Sigmoid colon (tissue), 4 donors: ENCODE measurements around the gene LCOR.

Experiments
- EP300 ChIP-seq, 4 donors: sonication (generic); formaldehyde crosslinking; IDR thresholded peaks; one replicate each; pipeline ENCODE4 v1.6.1; 2017; ENCODE audit warnings: antibody characterized with exemption in 4 of 4
- POLR2A ChIP-seq, 2 donors: fragments of 450-650 bp; IDR thresholded peaks; one replicate each; pipeline ENCODE4 v1.6.1; 2016; ENCODE audit warnings: antibody characterized with exemption in 2 of 2, mild to moderate bottlenecking in 2 of 2, moderate library complexity in 2 of 2
- POLR2AphosphoS5 ChIP-seq, 4 donors: sonication (generic); formaldehyde crosslinking; IDR thresholded peaks; one replicate each; pipeline ENCODE4 v1.6.1; 2017; ENCODE audit warnings: antibody characterized with exemption in 4 of 4
- TF ChIP-seq, protein P1 (sequence below), 4 experiments: fragments of 450-650 bp in 3 of 4; fragments of 200-600 bp in 1 of 4; IDR thresholded peaks; one replicate each; pipeline ENCODE4 v1.5.1; 2016 to 2019; ENCODE audit warnings: antibody characterized with exemption in 4 of 4, mild to moderate bottlenecking in 3 of 4, moderate library complexity in 2 of 4

DNA sequence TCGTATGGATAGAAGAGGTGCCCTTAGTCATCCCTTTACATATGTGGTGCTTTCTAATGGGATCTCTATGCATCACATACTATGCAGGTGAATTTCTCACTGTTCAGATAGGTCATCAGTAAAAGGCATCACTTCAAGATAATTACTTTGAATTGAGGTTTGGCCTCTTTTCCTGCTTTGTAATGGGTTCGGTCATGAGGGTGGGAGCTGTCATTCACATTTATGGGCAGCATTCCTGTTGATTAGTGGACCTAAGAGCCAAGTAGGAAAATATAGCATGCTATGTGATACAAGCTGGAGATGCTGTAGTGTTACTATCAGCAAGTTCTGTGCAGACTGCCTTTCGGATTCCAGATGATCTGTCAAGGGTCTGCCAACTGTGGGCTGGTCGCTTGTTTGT, 156.3 kb downstream of the LCOR start:
- TF ChIP-seq, protein P1, sequence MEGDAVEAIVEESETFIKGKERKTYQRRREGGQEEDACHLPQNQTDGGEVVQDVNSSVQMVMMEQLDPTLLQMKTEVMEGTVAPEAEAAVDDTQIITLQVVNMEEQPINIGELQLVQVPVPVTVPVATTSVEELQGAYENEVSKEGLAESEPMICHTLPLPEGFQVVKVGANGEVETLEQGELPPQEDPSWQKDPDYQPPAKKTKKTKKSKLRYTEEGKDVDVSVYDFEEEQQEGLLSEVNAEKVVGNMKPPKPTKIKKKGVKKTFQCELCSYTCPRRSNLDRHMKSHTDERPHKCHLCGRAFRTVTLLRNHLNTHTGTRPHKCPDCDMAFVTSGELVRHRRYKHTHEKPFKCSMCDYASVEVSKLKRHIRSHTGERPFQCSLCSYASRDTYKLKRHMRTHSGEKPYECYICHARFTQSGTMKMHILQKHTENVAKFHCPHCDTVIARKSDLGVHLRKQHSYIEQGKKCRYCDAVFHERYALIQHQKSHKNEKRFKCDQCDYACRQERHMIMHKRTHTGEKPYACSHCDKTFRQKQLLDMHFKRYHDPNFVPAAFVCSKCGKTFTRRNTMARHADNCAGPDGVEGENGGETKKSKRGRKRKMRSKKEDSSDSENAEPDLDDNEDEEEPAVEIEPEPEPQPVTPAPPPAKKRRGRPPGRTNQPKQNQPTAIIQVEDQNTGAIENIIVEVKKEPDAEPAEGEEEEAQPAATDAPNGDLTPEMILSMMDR (IDR thresholded peaks at IDR 0.05): no peak
- TF ChIP-seq POLR2A (IDR thresholded peaks at IDR 0.05) (no peak), POLR2AphosphoS5 (IDR thresholded peaks at IDR 0.05) (no peak), EP300 (IDR thresholded peaks at IDR 0.05) (no peak)
